HG03064 (cell line): ENCODE results near the gene ARMC5.

Source experiments
- ATAC-seq: cut with Tn5 transposase; IDR thresholded peaks from one replicate; pipeline ENCODE4 v1.9.1; 2021; ENCODE audit warnings: low read depth; ENCODE audit not compliant: unreplicated experiment

Gene ARMC5

GRCh38 chr16:31459687-31460581, 633 bp downstream of the ARMC5 start:
- peak; percentile 66 for ATAC-seq

DNA sequence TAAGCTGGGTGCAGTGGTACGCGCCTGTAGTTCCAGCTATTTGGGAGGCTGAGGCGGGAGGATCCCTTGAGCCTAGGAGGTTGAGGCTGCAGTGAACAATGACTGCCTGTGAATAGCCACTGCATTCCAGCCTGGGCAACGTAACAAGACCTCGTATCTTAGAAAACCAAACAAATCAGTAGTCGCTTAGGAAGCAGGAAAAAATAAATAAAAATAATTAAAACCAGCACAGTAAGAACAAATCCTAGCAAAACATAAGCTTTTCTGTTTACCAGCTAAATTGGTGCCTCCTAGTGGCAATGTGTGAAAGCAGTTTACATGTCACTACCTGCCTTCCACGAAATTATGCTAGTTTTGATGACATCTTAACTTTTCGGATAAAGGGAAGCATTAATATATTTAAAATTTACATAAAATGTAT, 1.3 kb downstream of the ARMC5 start:
- no peak for ATAC-seq

DNA sequence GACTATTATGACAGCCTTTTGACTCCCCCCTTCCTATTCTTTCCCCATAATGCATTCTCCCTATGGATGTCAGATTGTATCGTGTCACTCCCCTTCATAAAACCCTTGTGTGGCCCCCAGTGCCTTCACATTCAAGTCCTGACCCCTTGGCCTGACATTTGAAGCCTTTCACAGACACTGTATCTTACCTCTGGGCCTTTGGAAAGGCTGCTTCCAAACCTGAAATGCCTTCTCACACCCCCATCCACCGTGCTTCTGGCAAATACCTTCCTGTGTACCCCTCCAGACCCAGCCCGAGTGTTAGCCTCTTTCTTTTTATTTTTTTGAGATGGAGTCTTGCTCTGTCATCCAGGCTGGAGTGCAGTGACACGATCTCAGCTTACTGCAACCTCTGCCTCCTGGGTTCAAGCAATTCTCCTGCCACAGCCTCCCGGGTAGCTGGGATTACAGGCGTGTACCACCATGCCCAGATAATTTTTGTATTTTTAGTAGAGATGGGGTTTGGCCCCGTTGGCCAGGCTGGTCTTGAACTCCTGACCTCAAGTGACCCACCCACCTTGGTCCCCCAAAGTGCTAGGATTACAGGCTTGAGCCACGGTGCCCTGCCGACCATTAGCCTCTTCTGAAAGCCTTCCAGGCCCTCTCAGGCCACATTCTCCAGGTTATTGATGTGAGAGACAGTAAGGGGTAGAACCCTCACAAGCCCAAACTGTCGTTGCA, 2.1 kb downstream of the ARMC5 start:
- ATAC-seq, result no peak

- ATAC-seq, result no peak
Measured at GRCh38 chr16:31461921-31462804, 2.9 kb downstream of the ARMC5 start.

GRCh38 chr16:31464348-31464769, 5.1 kb downstream of the ARMC5 start:
- ATAC-seq, result no peak

GRCh38 chr16:31464781-31465260, 5.5 kb downstream of the ARMC5 start:
- ATAC-seq, result no peak

GRCh38 chr16:31465788-31466370, 6.6 kb downstream of the ARMC5 start:
- ATAC-seq, result no peak

DNA sequence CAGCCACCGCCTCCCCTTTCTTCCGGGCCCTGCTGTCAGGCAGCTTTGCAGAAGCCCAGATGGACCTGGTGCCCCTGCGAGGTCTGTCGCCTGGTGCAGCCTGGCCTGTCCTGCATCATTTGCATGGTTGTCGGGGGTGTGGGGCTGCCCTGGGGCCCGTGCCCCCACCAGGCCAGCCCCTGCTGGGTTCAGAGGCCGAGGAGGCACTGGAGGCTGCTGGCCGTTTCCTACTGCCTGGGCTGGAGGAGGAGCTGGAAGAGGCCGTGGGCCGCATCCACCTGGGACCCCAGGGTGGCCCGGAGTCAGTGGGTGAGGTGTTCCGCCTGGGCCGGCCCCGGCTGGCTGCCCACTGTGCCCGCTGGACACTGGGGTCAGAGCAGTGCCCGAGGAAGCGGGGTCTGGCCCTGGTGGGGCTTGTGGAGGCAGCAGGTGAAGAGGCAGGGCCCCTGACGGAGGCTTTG, 7.1 kb downstream of the ARMC5 start:
- no peak for ATAC-seq

DNA sequence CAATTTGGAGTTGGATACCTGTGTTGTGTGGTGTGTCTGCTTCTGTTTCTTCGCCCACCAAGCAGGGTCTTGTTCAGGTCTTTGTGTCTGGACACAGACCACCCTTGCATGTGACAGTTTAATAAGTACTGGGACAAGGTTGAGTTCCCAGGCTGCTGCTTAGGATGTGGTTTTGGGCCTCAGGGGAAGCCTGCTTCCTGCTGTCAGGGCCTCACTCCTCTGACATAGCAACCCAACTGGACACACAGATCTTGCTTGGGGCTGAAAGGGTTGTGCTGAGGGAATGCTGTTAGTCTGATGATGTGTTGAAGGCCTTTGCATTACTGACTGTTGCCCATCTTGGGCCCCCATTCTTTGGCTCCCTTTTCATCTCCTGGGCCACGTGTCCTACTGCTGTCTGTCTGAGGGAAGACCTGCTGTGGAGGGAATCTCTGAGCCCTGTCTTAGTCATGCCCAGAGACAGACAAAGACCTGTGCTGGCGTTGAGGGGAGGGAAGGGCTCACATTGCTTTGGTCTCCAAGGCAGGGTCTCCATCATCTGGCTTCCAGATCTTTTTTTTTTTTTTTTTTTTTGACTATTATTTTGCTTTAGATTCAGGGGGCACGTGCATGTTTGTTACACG, 8.0 kb downstream of the ARMC5 start:
- ATAC-seq, result peak; percentile 51

- ATAC-seq, result no peak
Measured at GRCh38 chr16:31467858-31468257, 8.6 kb downstream of the ARMC5 start.

DNA sequence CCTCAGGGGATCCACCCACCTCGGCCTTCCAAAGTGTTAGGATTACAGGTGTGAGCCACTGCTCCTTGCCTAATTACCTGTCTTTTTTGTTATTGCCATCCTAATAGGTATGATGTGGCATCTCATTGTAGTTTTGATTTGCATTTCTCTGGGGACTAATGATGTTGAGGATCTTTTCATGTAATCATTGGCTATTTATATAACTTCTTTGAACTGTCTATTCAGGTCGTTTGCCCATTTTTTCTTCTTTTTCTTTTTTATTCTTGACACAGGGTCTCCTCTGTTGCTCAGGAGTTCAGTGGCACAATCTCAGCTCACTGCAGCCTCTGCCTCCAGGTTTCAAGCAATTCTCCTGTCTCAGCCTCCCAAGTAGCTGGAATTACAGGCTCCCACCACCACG, 11.3 kb downstream of the ARMC5 start:
- ATAC-seq, result no peak

- no peak for ATAC-seq
Measured at GRCh38 chr16:31471241-31471874, 12.1 kb downstream of the ARMC5 start.

- ATAC-seq, result no peak
Measured at GRCh38 chr16:31471875-31472708, 12.8 kb downstream of the ARMC5 start, which contains the start of gene TGFB1I1. Gene TGFB1I1, plus strand, starts transcription at chr16:31472152. Its CDS starts 37 bp downstream, at chr16:31472189.

GRCh38 chr16:31472709-31473203, 13.5 kb downstream of the ARMC5 start:
- ATAC-seq, result no peak

DNA sequence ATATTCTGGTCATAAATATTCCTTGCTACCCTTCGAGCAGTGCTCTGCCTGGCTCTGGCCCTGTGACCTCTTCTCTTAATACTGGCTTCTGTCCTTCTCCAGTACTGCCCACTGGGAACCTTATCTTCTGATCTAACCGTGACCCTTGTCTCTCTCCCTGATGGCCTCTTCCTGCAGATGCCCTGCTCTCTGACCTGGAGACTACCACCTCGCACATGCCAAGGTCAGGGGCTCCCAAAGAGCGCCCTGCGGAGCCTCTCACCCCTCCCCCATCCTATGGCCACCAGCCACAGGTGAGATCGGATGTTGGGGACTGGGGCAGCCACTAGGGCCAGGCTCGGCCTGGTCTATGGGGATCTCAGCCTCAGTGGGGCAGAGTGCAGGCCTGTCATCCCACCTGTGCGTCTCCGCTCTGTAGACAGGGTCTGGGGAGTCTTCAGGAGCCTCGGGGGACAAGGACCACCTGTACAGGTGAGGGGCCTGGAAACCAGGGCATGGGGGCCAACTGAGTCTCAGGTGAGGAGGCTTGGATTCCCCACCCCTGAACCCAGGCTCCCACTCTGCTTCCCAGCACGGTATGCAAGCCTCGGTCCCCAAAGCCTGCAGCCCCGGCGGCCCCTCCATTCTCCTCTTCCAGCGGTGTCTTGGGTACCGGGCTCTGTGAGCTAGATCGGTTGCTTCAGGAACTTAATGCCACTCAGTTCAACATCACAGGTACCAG, 14.1 kb downstream of the ARMC5 start:
- ATAC-seq, result no peak

DNA sequence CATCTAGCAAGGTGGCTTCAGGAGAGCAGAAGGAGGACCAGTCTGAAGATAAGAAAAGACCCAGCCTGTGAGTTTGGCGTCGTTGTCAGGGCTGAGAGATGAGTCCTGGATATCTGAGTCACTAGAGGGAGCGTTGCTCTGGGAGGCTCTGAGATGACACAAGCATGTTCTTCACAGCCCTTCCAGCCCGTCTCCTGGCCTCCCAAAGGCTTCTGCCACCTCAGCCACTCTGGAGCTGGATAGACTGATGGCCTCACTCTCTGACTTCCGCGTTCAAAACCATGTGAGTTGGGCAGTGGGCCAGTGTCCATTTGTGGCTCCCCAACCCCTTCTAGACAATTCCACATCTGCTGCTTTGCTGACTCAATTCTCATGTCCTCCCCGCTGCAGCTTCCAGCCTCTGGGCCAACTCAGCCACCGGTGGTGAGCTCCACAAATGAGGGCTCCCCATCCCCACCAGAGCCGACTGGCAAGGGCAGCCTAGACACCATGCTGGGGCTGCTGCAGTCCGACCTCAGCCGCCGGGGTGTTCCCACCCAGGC, 14.9 kb downstream of the ARMC5 start:
- ATAC-seq, result no peak
